Ectodermal cell (in vitro differentiated cells): ENCODE measurements around the gene CCR7.
"Not testable (repeated sequence)": the region's sequence is repeated elsewhere in the genome, so short reads cannot be mapped to it uniquely, and the experiment has no call there.

Experiments
- H3K27ac ChIP-seq: 2 replicates; pipeline ENCODE4 v1.7.0; 2013; ENCODE audit warnings: mild to moderate bottlenecking, low read depth, low read length; ENCODE audit not compliant: insufficient read depth, poor library complexity, severe bottlenecking
- H3K27me3 ChIP-seq: 2 replicates; pipeline ENCODE4 v1.7.0; 2013; ENCODE audit warnings: mild to moderate bottlenecking, low read length; ENCODE audit not compliant: insufficient read depth, control insufficient read depth, poor library complexity, severe bottlenecking
- H3K36me3 ChIP-seq: one replicate; pipeline ENCODE4 v1.7.0; 2013; ENCODE audit warnings: low read length; ENCODE audit not compliant: control insufficient read depth, insufficient read depth
- H3K4me1 ChIP-seq: one replicate; pipeline ENCODE4 v1.7.0; 2013; ENCODE audit warnings: low read length; ENCODE audit not compliant: control insufficient read depth, insufficient read depth
- H3K4me3 ChIP-seq: 2 replicates; pipeline ENCODE4 v1.7.0; 2013; ENCODE audit warnings: low read depth, low read length, control low read depth; ENCODE audit not compliant: insufficient read depth
- H3K9me3 ChIP-seq: 2 replicates; pipeline ENCODE4 v1.7.0; 2013; ENCODE audit warnings: mild to moderate bottlenecking, low read length, moderate library complexity; ENCODE audit not compliant: control insufficient read depth
- WGBS, 2 experiments: methylation state at CpG; one replicate each; pipeline ENCODE4 v1.1.7; 2013; ENCODE audit warnings: missing lambda C conversion rate in 2 of 2; 5-methylcytosine and 5-hydroxymethylcytosine counted together

The CCR7 gene

GRCh38 chr17:40574292-40574691 lies 9.0 kb upstream of the CCR7 start:
- no peaks in the 10 kb centered on the region for H3K4me1 ChIP-seq
- H3K36me3 ChIP-seq, result no peaks in the 10 kb centered on the region
- no peak overlapping the region for H3K4me3 ChIP-seq
- no peaks in the 10 kb centered on the region for H3K27me3 ChIP-seq
- H3K27ac ChIP-seq, result no peak overlapping the region
- H3K9me3 ChIP-seq, result no peaks in the 10 kb centered on the region

- 81 to 85% methylated on average over 3 of the region's 3 CpGs for WGBS, 2 experiments
- not testable (repeated sequence) for H3K36me3 ChIP-seq
Observed at GRCh38 chr17:40572245-40572993, 7.1 kb upstream of the CCR7 start.

GRCh38 chr17:40568074-40568836 lies 3.0 kb upstream of the CCR7 start:
- H3K4me1 ChIP-seq, result no peaks in the 10 kb centered on the region
- H3K4me3 ChIP-seq, result no peak overlapping the region
- H3K27me3 ChIP-seq, result no peaks in the 10 kb centered on the region

More at GRCh38 chr17:40572245-40572993, 7.1 kb upstream of the CCR7 start:
- not testable (repeated sequence) for H3K4me1 ChIP-seq, H3K9me3 ChIP-seq, H3K4me3 ChIP-seq, H3K27me3 ChIP-seq, H3K27ac ChIP-seq

GRCh38 chr17:40567377-40567776 lies 2.1 kb upstream of the CCR7 start:
- Histone ChIP-seq H3K27me3 (no peaks in the 10 kb centered on the region), H3K4me1 (no peaks in the 10 kb centered on the region), H3K4me3 (no peak overlapping the region), H3K27ac (no peak overlapping the region), H3K9me3 (no peaks in the 10 kb centered on the region), H3K36me3 (no peaks in the 10 kb centered on the region)
- 100% methylated on average over 2 of the region's 2 CpGs; no CpG with 5 or more reads in 1 of the 2 experiments for WGBS, 2 experiments

More at GRCh38 chr17:40568074-40568836, 3.0 kb upstream of the CCR7 start:
- H3K9me3 ChIP-seq, result no peaks in the 10 kb centered on the region
- no peaks in the 10 kb centered on the region for H3K36me3 ChIP-seq
- 92 to 95% methylated on average over 6 to 7 of the region's 7 CpGs for WGBS, 2 experiments
- H3K27ac ChIP-seq, result no peak overlapping the region

GRCh38 chr17:40565769-40566409 lies 617 bp upstream of the CCR7 start:
- H3K4me3 ChIP-seq, result no peak overlapping the region
- H3K36me3 ChIP-seq, result no peaks in the 10 kb centered on the region
- H3K27me3 ChIP-seq, result no peaks in the 10 kb centered on the region
- H3K9me3 ChIP-seq, result no peaks in the 10 kb centered on the region
- H3K27ac ChIP-seq, result no peak overlapping the region
- WGBS, 2 experiments, result 45 to 47% methylated on average over 2 of the region's 2 CpGs
- no peaks in the 10 kb centered on the region for H3K4me1 ChIP-seq

GRCh38 chr17:40564195-40564882 lies 933 bp downstream of the CCR7 start:
- Histone ChIP-seq H3K36me3 (no peaks in the 10 kb centered on the region), H3K9me3 (no peaks in the 10 kb centered on the region), H3K27me3 (no peaks in the 10 kb centered on the region), H3K4me3 (no peak overlapping the region), H3K4me1 (peaks cover 7% of the 10 kb centered on the region), H3K27ac (no peak overlapping the region)
- WGBS, 2 experiments, result 91 to 92% methylated on average over 13 of the region's 13 CpGs

- no peaks in the 10 kb centered on the region for H3K9me3 ChIP-seq
- H3K36me3 ChIP-seq, result no peaks in the 10 kb centered on the region
- no peak overlapping the region for H3K4me3 ChIP-seq
- peaks cover 7% of the 10 kb centered on the region for H3K4me1 ChIP-seq
- no peak overlapping the region for H3K27ac ChIP-seq
- H3K27me3 ChIP-seq, result no peaks in the 10 kb centered on the region
- 81 to 86% methylated on average over 13 of the region's 13 CpGs for WGBS, 2 experiments
Observed at GRCh38 chr17:40563220-40564052, 1.8 kb downstream of the CCR7 start.

GRCh38 chr17:40562838-40563219 lies 2.4 kb downstream of the CCR7 start:
- no peaks in the 10 kb centered on the region for H3K36me3 ChIP-seq
- no peaks in the 10 kb centered on the region for H3K27me3 ChIP-seq
- H3K4me3 ChIP-seq, result no peak overlapping the region
- no peak overlapping the region for H3K27ac ChIP-seq
- H3K4me1 ChIP-seq, result peaks cover 7% of the 10 kb centered on the region
- 90% methylated on average over 1 of the region's 1 CpG for WGBS, 2 experiments
- no peaks in the 10 kb centered on the region for H3K9me3 ChIP-seq

GRCh38 chr17:40561871-40562611 lies 3.2 kb downstream of the CCR7 start:
- no peak overlapping the region for H3K4me3 ChIP-seq
- H3K27me3 ChIP-seq, result no peaks in the 10 kb centered on the region
- H3K9me3 ChIP-seq, result no peaks in the 10 kb centered on the region
- H3K36me3 ChIP-seq, result no peaks in the 10 kb centered on the region
- peaks cover 12% of the 10 kb centered on the region for H3K4me1 ChIP-seq
- H3K27ac ChIP-seq, result no peak overlapping the region
- WGBS, 2 experiments, result 79 to 81% methylated on average over 8 of the region's 8 CpGs
